Keratinocyte (primary cell): ENCODE data around the gene NCKAP5.

Experiments used
- EZH2 ChIP-seq: IDR thresholded peaks from one replicate; pipeline ENCODE4 v1.6.1; 2012; ENCODE audit warnings: inconsistent platforms, mild to moderate bottlenecking, low read length, moderate library complexity
- TF ChIP-seq, protein P1 (sequence below), 3 experiments: IDR thresholded peaks in 1 of 3; conservative IDR thresholded peaks in 1 of 3; optimal IDR thresholded peaks in 1 of 3; 2 replicates in 2 of 3; 3 replicates in 1 of 3; pipeline versions ENCODE3 to v1.5.1; 2011; ENCODE audit warnings: low read length in 3 of 3, mild to moderate bottlenecking in 3 of 3, moderate library complexity in 2 of 3, control low read depth in 1 of 3, inconsistent platforms in 1 of 3; ENCODE audit not compliant: insufficient read depth in 2 of 3; ENCODE audit errors: extremely low read depth in 1 of 3

DNA sequence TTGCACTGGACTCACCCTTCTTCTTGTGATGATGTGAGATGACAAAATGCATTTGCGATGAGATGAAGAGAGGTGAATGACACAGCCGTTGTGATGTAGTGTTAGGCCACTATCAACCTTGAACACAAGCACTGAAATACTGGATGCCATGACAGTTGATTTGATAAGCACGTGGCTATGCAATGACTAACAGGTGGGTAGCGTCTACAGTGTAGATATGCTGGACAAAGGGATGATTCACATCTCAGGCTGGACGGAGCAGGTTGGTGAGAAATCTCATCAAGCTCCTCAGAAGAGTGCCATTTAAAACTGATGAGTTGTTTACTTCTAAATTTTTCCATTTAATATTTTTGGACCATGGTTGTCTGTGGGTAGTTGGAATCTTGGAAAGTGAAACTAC, 522.5 kb downstream of the NCKAP5 start:
- TF ChIP-seq, protein P1, sequence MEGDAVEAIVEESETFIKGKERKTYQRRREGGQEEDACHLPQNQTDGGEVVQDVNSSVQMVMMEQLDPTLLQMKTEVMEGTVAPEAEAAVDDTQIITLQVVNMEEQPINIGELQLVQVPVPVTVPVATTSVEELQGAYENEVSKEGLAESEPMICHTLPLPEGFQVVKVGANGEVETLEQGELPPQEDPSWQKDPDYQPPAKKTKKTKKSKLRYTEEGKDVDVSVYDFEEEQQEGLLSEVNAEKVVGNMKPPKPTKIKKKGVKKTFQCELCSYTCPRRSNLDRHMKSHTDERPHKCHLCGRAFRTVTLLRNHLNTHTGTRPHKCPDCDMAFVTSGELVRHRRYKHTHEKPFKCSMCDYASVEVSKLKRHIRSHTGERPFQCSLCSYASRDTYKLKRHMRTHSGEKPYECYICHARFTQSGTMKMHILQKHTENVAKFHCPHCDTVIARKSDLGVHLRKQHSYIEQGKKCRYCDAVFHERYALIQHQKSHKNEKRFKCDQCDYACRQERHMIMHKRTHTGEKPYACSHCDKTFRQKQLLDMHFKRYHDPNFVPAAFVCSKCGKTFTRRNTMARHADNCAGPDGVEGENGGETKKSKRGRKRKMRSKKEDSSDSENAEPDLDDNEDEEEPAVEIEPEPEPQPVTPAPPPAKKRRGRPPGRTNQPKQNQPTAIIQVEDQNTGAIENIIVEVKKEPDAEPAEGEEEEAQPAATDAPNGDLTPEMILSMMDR (optimal IDR thresholded peaks at IDR 0.05 in 1 of 3, IDR thresholded peaks at IDR 0.05 in 1 of 3, conservative IDR thresholded peaks at IDR 0.05 in 1 of 3; ENCODE audit: extremely low read depth in 1 of 3, insufficient read depth in 2 of 3, low read length in 3 of 3), result no peak
- TF ChIP-seq EZH2, result no peak
